HCT116 (cell line): ENCODE results near the gene R3HDM4. TPM values are rescaled to one million over a fixed set of nuclear protein-coding genes. Genes with fewer than 3 reads are reported as not detected.

Experiments used
- ATAC-seq: fragments of 200-7000 bp; cut with Tn5 transposase; 2 replicates; pipeline ENCODE4 v1.9.1; 2020; ENCODE audit warnings: mild to moderate bottlenecking, moderate library complexity
- BruUV-seq: library from RNA; stranded (reverse); fragments of 400-500 nt; replicated peaks from 2 replicates; lab custom pipeline; 2021; lab: Mats Ljungman, UMichigan
- CTCF ChIA-PET: fragments of 300-600 bp; sonication (Branson Sonifier 250); formaldehyde crosslinking; loops from one replicate; lab custom pipeline; 2021; ENCODE audit warnings: antibody characterized with exemption; lab: Charles Lee
- POLR2A ChIA-PET: fragments of 300-600, 350-600 bp; sonication (Branson Sonifier 250); formaldehyde crosslinking; loops from one replicate; lab custom pipeline; 2021; ENCODE audit warnings: antibody characterized with exemption; lab: Charles Lee
- RAD21 ChIA-PET, 2 experiments: fragments of 300-600 bp; sonication (Branson Sonifier 250); formaldehyde crosslinking; loops; one replicate each; lab custom pipeline; 2023; ENCODE audit warnings: low total read pairs in 2 of 2; ENCODE audit not compliant: uncharacterized antibody in 2 of 2, unreplicated experiment in 2 of 2, low non-redundant PET in 1 of 2; lab: Charles Lee
- DNase-seq: peaks from one replicate; pipeline ENCODE4 v3.0.0-alpha.2; 2010; ENCODE audit warnings: low read depth, low spot score
- H2AFZ ChIP-seq: fragments of 200-600 bp; shearing (Covaris generic), sonication (generic); 2 replicates; pipeline ENCODE4 v1.6.1; 2017; ENCODE audit warnings: low read depth, mixed run types, mixed read lengths, antibody characterized with exemption, low read length; ENCODE audit not compliant: poor library complexity, severe bottlenecking
- H3K27ac ChIP-seq: 2 replicates; pipeline ENCODE4 v1.5.1; 2012; ENCODE audit warnings: low read depth, low read length
- H3K27me3 ChIP-seq: fragments of 200-600 bp; sonication (generic); 2 replicates; pipeline ENCODE4 v1.6.1; 2016; ENCODE audit warnings: mixed run types, low read length, mixed read lengths; ENCODE audit not compliant: insufficient read depth
- H3K36me3 ChIP-seq, 2 experiments: fragments of 200-500 bp in 1 of 2; fragments of 200-600 bp in 1 of 2; sonication (Bioruptor generic) in 1 of 2; sonication (generic) in 1 of 2; 2 replicates each; pipeline versions ENCODE4 v1.5.1 to v1.6.1; 2014 to 2016; ENCODE audit warnings: low read length in 2 of 2, inconsistent platforms in 1 of 2, mixed read lengths in 1 of 2, mixed run types in 1 of 2; ENCODE audit not compliant: insufficient read depth in 2 of 2, control insufficient read depth in 1 of 2
- H3K4me1 ChIP-seq, 2 experiments: fragments of 200-600 bp in 1 of 2; sonication (generic) in 1 of 2; 2 replicates each; pipeline versions ENCODE4 v1.5.1 to v1.6.1; 2012 to 2017; ENCODE audit warnings: low read length in 2 of 2, inconsistent platforms in 1 of 2, mild to moderate bottlenecking in 1 of 2, mixed read lengths in 1 of 2, mixed run types in 1 of 2, moderate library complexity in 1 of 2; ENCODE audit not compliant: insufficient read depth in 2 of 2, control insufficient read depth in 1 of 2
- H3K4me2 ChIP-seq: fragments of 200-600 bp; sonication (generic); 2 replicates; pipeline ENCODE4 v1.6.1; 2017; ENCODE audit warnings: mixed run types, low read length, mixed read lengths
- H3K4me3 ChIP-seq, 2 experiments: fragments of 200-600 bp in 1 of 2; sonication (generic) in 1 of 2; replicated peaks in 1 of 2; 2 replicates each; pipeline ENCODE4 v1.5.1; 2011 to 2016; ENCODE audit warnings: low read length in 2 of 2, control low read depth in 1 of 2, low read depth in 1 of 2, mild to moderate bottlenecking in 1 of 2, mixed read lengths in 1 of 2, mixed run types in 1 of 2
- H3K79me2 ChIP-seq: fragments of 200-600 bp; sonication (generic); 2 replicates; pipeline ENCODE4 v1.6.1; 2017; ENCODE audit warnings: mild to moderate bottlenecking, mixed run types, low read length, moderate library complexity, mixed read lengths; ENCODE audit not compliant: insufficient read depth
- H3K9ac ChIP-seq: fragments of 200-600 bp; sonication (generic); 2 replicates; pipeline ENCODE4 v1.6.1; 2016; ENCODE audit warnings: low read length, mixed read lengths
- H3K9me2 ChIP-seq: fragments of 200-600 bp; sonication (generic), shearing (Covaris generic); 2 replicates; pipeline ENCODE4 v1.6.1; 2017; ENCODE audit warnings: mixed run types, mild to moderate bottlenecking, moderate library complexity; ENCODE audit not compliant: insufficient read depth
- H3K9me3 ChIP-seq, 2 experiments: fragments of 200-500 bp in 1 of 2; fragments of 200-600 bp in 1 of 2; sonication (Bioruptor generic) in 1 of 2; sonication (generic) in 1 of 2; 2 replicates each; pipeline ENCODE4 v1.6.1; 2014 to 2017; ENCODE audit warnings: low read length in 2 of 2, mixed read lengths in 2 of 2, inconsistent platforms in 1 of 2, low read depth in 1 of 2, mild to moderate bottlenecking in 1 of 2, mixed run types in 1 of 2, moderate library complexity in 1 of 2; ENCODE audit not compliant: control insufficient read depth in 1 of 2, insufficient read depth in 1 of 2
- H4K20me1 ChIP-seq: fragments of 200-600 bp; sonication (generic), shearing (Covaris generic); 2 replicates; pipeline ENCODE4 v1.6.1; 2017; ENCODE audit warnings: mixed run types, mild to moderate bottlenecking, moderate library complexity; ENCODE audit not compliant: insufficient read depth
- CBX3 ChIP-seq: IDR thresholded peaks from 2 replicates; pipeline ENCODE4 v1.6.1; 2012; ENCODE audit warnings: low read depth
- CEBPB ChIP-seq: IDR thresholded peaks from 2 replicates; pipeline ENCODE4 v1.6.1; 2012; ENCODE audit warnings: low read depth
- EGR1 ChIP-seq: IDR thresholded peaks from 2 replicates; pipeline ENCODE4 v1.6.1; 2012; ENCODE audit warnings: low read depth
- ELF1 ChIP-seq: IDR thresholded peaks from 2 replicates; pipeline ENCODE4 v1.6.1; 2012; ENCODE audit warnings: low read depth, borderline replicate concordance
- EZH2 ChIP-seq: fragments of 200-600 bp; sonication (generic); IDR thresholded peaks from 2 replicates; pipeline ENCODE4 v1.6.1; 2017; ENCODE audit warnings: antibody characterized with exemption, mixed run types
- EZH2phosphoT487 ChIP-seq: fragments of 200-600 bp; IDR thresholded peaks from 2 replicates; pipeline ENCODE4 v1.6.1; 2018; ENCODE audit warnings: antibody characterized with exemption, borderline replicate concordance
- JUND ChIP-seq: IDR thresholded peaks from 2 replicates; pipeline ENCODE4 v1.6.1; 2012
- POLR2A ChIP-seq: IDR thresholded peaks from 2 replicates; pipeline ENCODE4 v1.7.0; 2011; ENCODE audit warnings: borderline replicate concordance; ENCODE audit not compliant: insufficient read depth, insufficient read length; ENCODE audit errors: extremely low read depth
- POLR2AphosphoS5 ChIP-seq: IDR thresholded peaks from 2 replicates; pipeline ENCODE4 v1.6.1; 2011; ENCODE audit warnings: mild to moderate bottlenecking, low read depth, low read length, moderate library complexity
- RAD21 ChIP-seq: IDR thresholded peaks from 2 replicates; pipeline ENCODE4 v1.6.1; 2012; ENCODE audit warnings: low read depth, mild to moderate bottlenecking
- SIN3A ChIP-seq: IDR thresholded peaks from 2 replicates; pipeline ENCODE4 v1.6.1; 2012; ENCODE audit warnings: low read depth
- SRF ChIP-seq: IDR thresholded peaks from 2 replicates; pipeline ENCODE4 v1.6.1; 2012; ENCODE audit warnings: low read depth
- YY1 ChIP-seq: IDR thresholded peaks from 2 replicates; pipeline ENCODE4 v1.6.1; 2011; ENCODE audit warnings: low read length, low read depth, moderate library complexity, mild to moderate bottlenecking; ENCODE audit not compliant: insufficient replicate concordance; ENCODE audit errors: extremely low read depth
- ZFX ChIP-seq: fragments of 450-650 bp; IDR thresholded peaks from 2 replicates; pipeline ENCODE4 v1.6.1; 2017
- ZNF274 ChIP-seq: fragments of 200-500 bp; sonication (Bioruptor generic); IDR thresholded peaks from 2 replicates; pipeline ENCODE4 v1.6.1; 2014; ENCODE audit warnings: mild to moderate bottlenecking, low read depth, low read length, inconsistent platforms
- intact Hi-C: fragments of 100-400 bp; cut with micrococcal nuclease; formaldehyde crosslinking; loops from 2 replicates; pipeline ENCODE4 v1.10.0; 2022
- total RNA-seq: library from RNA; stranded (reverse); gene quantifications from one replicate; pipeline ENCODE4 v1.2.1, GENCODE V29; 2021; ENCODE audit not compliant: unreplicated experiment

Gene R3HDM4
- total RNA-seq, 1 experiment from 2014 or later: 92.3 TPM

GRCh38 chr19:902446-903226, 10.4 kb downstream of the R3HDM4 start:
- no peaks in the 10 kb centered on the region for H3K9me2 ChIP-seq
- peaks cover 6 to 16% of the 10 kb centered on the region in 2 experiments; a peak in 3 of 4 replicates for H3K4me1 ChIP-seq
- no peak overlapping the region for H3K27ac ChIP-seq
- no peak overlapping the region for H2AFZ ChIP-seq
- no peak for DNase-seq
- H3K4me3 ChIP-seq: no peak overlapping the region
- H3K4me2 ChIP-seq: no peak overlapping the region
- H3K27me3 ChIP-seq: no peaks in the 10 kb centered on the region
- TF ChIP-seq POLR2A: no peak
- no peak for TF ChIP-seq RAD21
- TF ChIP-seq SIN3A: no peak
- TF ChIP-seq ZNF274: no peak
- TF ChIP-seq, all 23 proteins: peak for 0
- intact Hi-C loops: no loop called here
- no peaks in the 10 kb centered on the region for H3K9me3 ChIP-seq
- H4K20me1 ChIP-seq: no peaks in the 10 kb centered on the region
- POLR2A ChIA-PET: no interaction called here
- ATAC-seq: no peak
- CTCF ChIA-PET: no interaction called here
- RAD21 ChIA-PET: no interaction called here
- no peak overlapping the region for H3K9ac ChIP-seq
- no TSS peak for BruUV-seq
- peaks cover 5 to 6% of the 10 kb centered on the region in 2 experiments; a peak in 3 of 4 replicates for H3K36me3 ChIP-seq
- H3K79me2 ChIP-seq: peaks cover 38% of the 10 kb centered on the region

DNA sequence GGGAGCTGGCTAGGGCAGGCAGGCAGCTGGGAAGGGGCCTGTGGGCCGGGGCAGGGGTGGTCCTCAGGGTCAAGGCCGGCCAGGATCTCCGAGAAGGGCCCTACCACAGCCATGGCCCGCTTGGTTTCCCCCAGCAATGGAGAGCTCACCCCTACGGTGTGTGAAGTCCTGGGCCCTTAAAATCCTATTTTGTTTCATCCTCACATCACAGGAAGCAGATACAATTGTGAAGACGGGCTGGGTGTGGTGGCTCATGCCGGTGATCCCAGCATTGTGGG, 11.0 kb downstream of the R3HDM4 start:
- Histone ChIP-seq H3K9ac (no peak overlapping the region), H3K9me3 (no peaks in the 10 kb centered on the region), H3K4me3 (no peak overlapping the region), H3K27me3 (no peaks in the 10 kb centered on the region), H3K4me2 (no peak overlapping the region), H3K36me3 (peaks cover 5 to 6% of the 10 kb centered on the region in 2 experiments; a peak in 3 of 4 replicates), H2AFZ (no peak overlapping the region), H3K27ac (peak overlapping the region; percentile 9; the same call in 1 of the 2 replicates), H3K4me1 (peaks cover 6 to 16% of the 10 kb centered on the region in 2 experiments; a peak in 3 of 4 replicates), H4K20me1 (no peaks in the 10 kb centered on the region), H3K9me2 (no peaks in the 10 kb centered on the region)
- ATAC-seq (no peak), DNase-seq (no peak)
- CTCF ChIA-PET: no interaction called here
- intact Hi-C loops: no loop called here
- TF ChIP-seq ELF1 (no peak), CEBPB (no peak), RAD21 (no peak), SRF (no peak), EZH2phosphoT487 (no peak), POLR2AphosphoS5 (no peak), YY1 (no peak), JUND (no peak), EZH2 (no peak), EGR1 (no peak), CBX3 (no peak), ZFX (no peak)
- TF ChIP-seq, all 23 proteins: peak for 0
- peaks cover 32% of the 10 kb centered on the region for H3K79me2 ChIP-seq
- no TSS peak for BruUV-seq
- RAD21 ChIA-PET: no interaction called here
- POLR2A ChIA-PET: no interaction called here
